Heart left ventricle (tissue), 16 donors: ENCODE measurements around the gene KMT5B. TPM values are rescaled to one million over a fixed set of nuclear protein-coding genes. Genes with fewer than 3 reads are reported as not detected.

Experiments used
- ATAC-seq, 4 donors: fragments of 200-7000 bp; cut with Tn5 transposase; one replicate each; pipeline ENCODE4 v1.9.1; 2020 to 2022; ENCODE audit warnings: moderate library complexity in 4 of 4, mild to moderate bottlenecking in 3 of 4, moderate number of reproducible peaks in 1 of 4
- DNase-seq, 5 donors: peaks; one replicate each; pipeline ENCODE4 v3.0.0-alpha.2; 2020
- H3K27ac ChIP-seq, 12 donors: fragments of 200-600 bp; sonication (generic) in 4 of 12; one replicate each; pipeline versions ENCODE4 v1.5.0 to v1.8.0; 2016 to 2022; ENCODE audit warnings: mild to moderate bottlenecking in 2 of 12
- H3K27me3 ChIP-seq, 9 donors: fragments of 200-600 bp; sonication (generic) in 2 of 9; one replicate each; pipeline versions ENCODE4 v1.5.1 to v1.8.0; 2016 to 2022; ENCODE audit warnings: mild to moderate bottlenecking in 3 of 9
- H3K36me3 ChIP-seq, 9 donors: fragments of 200-600 bp; sonication (generic) in 2 of 9; one replicate each; pipeline versions ENCODE4 v1.5.0 to v1.8.0; 2018 to 2022; ENCODE audit warnings: mild to moderate bottlenecking in 2 of 9
- H3K4me1 ChIP-seq, 12 donors: fragments of 200-600 bp; sonication (generic) in 4 of 12; one replicate each; pipeline versions ENCODE4 v1.5.0 to v1.8.0; 2016 to 2022; ENCODE audit warnings: mild to moderate bottlenecking in 3 of 12
- H3K4me3 ChIP-seq, 12 donors: fragments of 200-600 bp; sonication (generic) in 4 of 12; one replicate each; pipeline versions ENCODE4 v1.5.0 to v1.8.0; 2017 to 2022; ENCODE audit warnings: mild to moderate bottlenecking in 9 of 12, moderate library complexity in 4 of 12
- H3K9me3 ChIP-seq, 12 donors: fragments of 200-600 bp; sonication (generic) in 4 of 12; one replicate each; pipeline versions ENCODE4 v1.5.0 to v1.8.0; 2016 to 2022; ENCODE audit warnings: mild to moderate bottlenecking in 1 of 12
- CTCF ChIP-seq, 12 donors: fragments of 200-600 bp; sonication (generic) in 4 of 12; IDR thresholded peaks; one replicate each; pipeline versions ENCODE4 v1.5.0 to v1.8.0; 2018 to 2022; ENCODE audit warnings: antibody characterized with exemption in 12 of 12, mild to moderate bottlenecking in 5 of 12
- POLR2A ChIP-seq, 2 donors: fragments of 450-650 bp; IDR thresholded peaks; one replicate each; pipeline ENCODE4 v1.6.1; 2017; ENCODE audit warnings: antibody characterized with exemption in 2 of 2, mild to moderate bottlenecking in 2 of 2, moderate library complexity in 2 of 2
- WGBS, 4 donors: extraction: QIAGEN DNeasy Blood & Tissue Kit in 2 of 4; methylation state at CpG; one replicate each; pipeline versions ENCODE4 v1.1.5 to v1.1.7; 2013 to 2018; 5-methylcytosine and 5-hydroxymethylcytosine counted together
- intact Hi-C, 10 donors: fragments of 100-400 bp; cut with DNase I; formaldehyde crosslinking; loops; one replicate each; pipeline versions ENCODE4 v1.11.1 to v1.14.2; 2022
- long read RNA-seq, 3 donors: library from polyadenylated mRNA; unstranded; transcript quantifications; one replicate each; pipeline ENCODE4 v2.0.0, GENCODE V29; 2020 to 2021
- polyA plus RNA-seq, 2 donors: library from polyadenylated mRNA; stranded (reverse); fragments of 200-250 nt; gene quantifications; one replicate each; pipeline ENCODE4 v1.2.3, GENCODE V29; 2013
- total RNA-seq, 9 donors: library from RNA; depleted of rRNA in 2 of 9; stranded (reverse); fragments of >200 nt in 2 of 9; fragmentation: NEBNext Ultra II Directional in 3 of 9; extraction: Animal tissue kit (Norgen Biotek cat#: 25700) in 3 of 9; gene quantifications; one replicate each; pipeline versions ENCODE4 v1.1.0 to v1.2.4, GENCODE V29; 2016 to 2023
- donor health status: ischemic (EF 13 %, LVEDD 7.1; RV severe dilation, severe dysfunction).
- donor health status: healthy with polysubstance abuse.
- donor health status: DM: no; HTN: yes; CAD: no.
- donor health status: DM: no; HTN: no; CAD: no.
- donor health status: ischemic (EF 25% LVEDD 6.9; RV normal size, moderate dysfunction).
- donor health status: ischemic (EF 25% LVEDD 5.7; RV mildly dilated, moderate dysfunction).
- donor health status: healthy.
- donor health status: DM: yes; HTN: yes; CAD: no.
- donor health status: ischemic (EF 35%, LVEDD 5.7; RV mildly dilated, moderate dysfunction).
- donor health status: nonischemic (EF 11% LVEDD 7.7; RV severe dilation, severe dysfunction).
- donor health status: DM: yes; HTN: yes; CAD: no.
- donor health status: PGD.
- donor health status: ischemic (EF 29% LVEDD 5.4; RV normal size, mild dysfunction).
- donor health status: nonischemic (EF 23%, LVEDD 6.1; RV moderate dilation, normal function).

The KMT5B gene
- total RNA-seq (10 to 100 TPM; 21.5 to 37.0 (median 27.1) TPM), polyA plus RNA-seq (10 to 100 TPM; 15.5 to 15.8 TPM)
- long read RNA-seq, donor 1, partial matches to known transcripts = 18 of 57 reads
- long read RNA-seq, donor 1, other reads (novel, unspliced or antisense) = 39 of 57 reads
- long read RNA-seq, donor 2, partial matches to known transcripts = 19 of 39 reads
- long read RNA-seq, donor 2, other reads (novel, unspliced or antisense) = 20 of 39 reads
- long read RNA-seq, donor 3, partial matches to known transcripts = 15 of 54 reads
- long read RNA-seq, donor 3, other reads (novel, unspliced or antisense) = 38 of 54 reads

- Histone ChIP-seq H3K27me3 (no peaks in the 10 kb centered on the region), H3K27ac (peak within 1 kb of the TSS; percentile 95 to 100 (median 99)), H3K4me3 (peak within 1 kb of the TSS; percentile 71 to 96 (median 85)), H3K36me3 (no peaks in the 10 kb centered on the region), H3K4me1 (peaks cover 0 to 62% (median 47%) of the 10 kb centered on the region in 12 donors), H3K9me3 (no peaks in the 10 kb centered on the region)
- TF ChIP-seq CTCF (IDR thresholded peaks at IDR 0.05) (no peak), POLR2A (IDR thresholded peaks at IDR 0.05) (no peak)
- 0 to 2% (median 1%) methylated on average over 21 to 60 of the region's 60 CpGs; no CpG with 5 or more reads in 1 of the 4 donors for WGBS, 4 donors
- DNase-seq = peak; percentile 57 to 80 (median 74)
- intact Hi-C loops = loop anchor here in 4 of 10 donors (5.0 to 10.0 kb wide), 8 partner anchors 59 to 234 kb away; partner anchors contain the start of genes TCIRG1 (in 2 of the 4), C11orf24 (in 1 of the 4), CHKA (in 1 of the 4) and NDUFS8 (in 1 of the 4)
- ATAC-seq = no peak
Measured at GRCh38 chr11:68213135-68213515, at the start of gene KMT5B. Gene KMT5B (minus strand): TSS chr11:68213296. CDS start chr11:68190076, 23,220 bp downstream.

- no peak overlapping the region for H3K4me3 ChIP-seq
- ATAC-seq (no peak), DNase-seq (no peak)
- peaks cover 0 to 72% (median 65%) of the 10 kb centered on the region in 9 donors for H3K36me3 ChIP-seq
- intact Hi-C loops = no loop called here
- WGBS, 4 donors = 93 to 97% (median 95%) methylated on average over 8 of the region's 8 CpGs
- TF ChIP-seq CTCF (IDR thresholded peaks at IDR 0.05) (no peak), POLR2A (IDR thresholded peaks at IDR 0.05) (no peak)
- peaks cover 0 to 17% (median 5%) of the 10 kb centered on the region in 12 donors for H3K4me1 ChIP-seq
- H3K9me3 ChIP-seq = no peaks in the 10 kb centered on the region
- no peak overlapping the region for H3K27ac ChIP-seq
- no peaks in the 10 kb centered on the region for H3K27me3 ChIP-seq
Measured at GRCh38 chr11:68262544-68262827, 49.4 kb upstream of the KMT5B start.

GRCh38 chr11:68261749-68262543 is 48.9 kb upstream of the KMT5B start:
- intact Hi-C loops = no loop called here
- H3K4me3 ChIP-seq = no peak overlapping the region
- no peaks in the 10 kb centered on the region for H3K9me3 ChIP-seq
- no peak for TF ChIP-seq POLR2A (IDR thresholded peaks at IDR 0.05)
- no peak for TF ChIP-seq CTCF (IDR thresholded peaks at IDR 0.05)
- H3K27me3 ChIP-seq = no peaks in the 10 kb centered on the region
- ATAC-seq (no peak), DNase-seq (no peak)
- H3K36me3 ChIP-seq = peaks cover 0 to 67% (median 60%) of the 10 kb centered on the region in 9 donors
- WGBS, 4 donors = 93 to 96% (median 95%) methylated on average over 20 to 24 of the region's 24 CpGs
- no peak overlapping the region for H3K27ac ChIP-seq
- peaks cover 0 to 18% (median 9%) of the 10 kb centered on the region in 12 donors for H3K4me1 ChIP-seq

- intact Hi-C loops = no loop called here
- no peaks in the 10 kb centered on the region for H3K9me3 ChIP-seq
- no peaks in the 10 kb centered on the region for H3K27me3 ChIP-seq
- ATAC-seq (no peak), DNase-seq (no peak)
- no peak for TF ChIP-seq POLR2A (IDR thresholded peaks at IDR 0.05)
- TF ChIP-seq CTCF (IDR thresholded peaks at IDR 0.05) = no peak
- no peak overlapping the region for H3K27ac ChIP-seq
- WGBS, 4 donors = 82 to 86% (median 84%) methylated on average over 15 of the region's 15 CpGs
- H3K4me3 ChIP-seq = no peak overlapping the region
- peaks cover 0 to 21% (median 9%) of the 10 kb centered on the region in 12 donors for H3K4me1 ChIP-seq
- H3K36me3 ChIP-seq = peaks cover 0 to 57% (median 51%) of the 10 kb centered on the region in 9 donors
Measured at GRCh38 chr11:68261006-68261405, 47.9 kb upstream of the KMT5B start.
